Body of pancreas (tissue), 4 donors: ENCODE data around the gene ASTN2. TPM values are rescaled to one million over a fixed set of nuclear protein-coding genes. Genes with fewer than 3 reads are reported as not detected.

Experiments used
- ATAC-seq: fragments of 150-250 bp; one replicate; pipeline ENCODE4 v1.9.1; 2016
- DNase-seq, 4 donors: peaks; one replicate each; pipeline ENCODE4 v3.0.0-alpha.2; 2019
- H3K27ac ChIP-seq, 4 donors: fragments of 200-600 bp; sonication (generic); 1 replicate in 3 of 4; 2 replicates in 1 of 4; pipeline versions ENCODE4 v1.5.1 to v1.6.1; 2016 to 2019; ENCODE audit warnings: mild to moderate bottlenecking in 1 of 4, mixed read lengths in 1 of 4, moderate library complexity in 1 of 4
- H3K27me3 ChIP-seq, 2 donors: fragments of 200-600 bp; sonication (generic); one replicate each; pipeline ENCODE4 v1.6.0; 2016; ENCODE audit warnings: mild to moderate bottlenecking in 1 of 2
- H3K36me3 ChIP-seq, 2 donors: fragments of 200-600 bp; sonication (generic); replicated peaks in 1 of 2; 2 replicates each; pipeline ENCODE4 v1.5.1; 2016; ENCODE audit warnings: low read depth in 2 of 2; ENCODE audit not compliant: insufficient read depth in 1 of 2
- H3K4me1 ChIP-seq: fragments of 200-600 bp; sonication (generic); one replicate; pipeline ENCODE4 v1.6.0; 2016
- H3K4me3 ChIP-seq, 2 donors: fragments of 200-600 bp; sonication (generic); 1 replicate in 1 of 2; 2 replicates in 1 of 2; pipeline ENCODE4 v1.5.1; 2016 to 2019
- H3K9me3 ChIP-seq, 3 donors: fragments of 200-600 bp; sonication (generic); 1 replicate in 2 of 3; 2 replicates in 1 of 3; pipeline ENCODE4 v1.5.1; 2016
- POLR2A ChIP-seq, 3 donors: fragments of 450-650 bp; IDR thresholded peaks; one replicate each; pipeline ENCODE4 v1.6.1; 2016; ENCODE audit warnings: antibody characterized with exemption in 3 of 3, mild to moderate bottlenecking in 2 of 3
- WGBS, 2 donors: methylation state at CpG; one replicate each; pipeline ENCODE4 v1.1.5; 2017; 5-methylcytosine and 5-hydroxymethylcytosine counted together
- intact Hi-C: fragments of 100-400 bp; cut with DNase I; formaldehyde crosslinking; loops from one replicate; pipeline ENCODE4 v1.15.1; 2023
- total RNA-seq, 2 donors: library from RNA; depleted of rRNA; stranded (reverse); fragments of >200 nt; gene quantifications; one replicate each; pipeline ENCODE4 v1.1.0, GENCODE V29; 2016
- TF ChIP-seq, protein P1 (sequence below), 7 experiments: fragments of 450-650 bp in 4 of 7; fragments of 200-600 bp in 3 of 7; sonication (generic) in 3 of 7; IDR thresholded peaks; one replicate each; pipeline ENCODE4 v1.5.1; 2016 to 2019; ENCODE audit warnings: antibody characterized with exemption in 7 of 7

Gene ASTN2
- total RNA-seq, 2 donors from 2014 or later: 8.2 to 9.6 TPM

GRCh38 chr9:116760636-116761035 lies 654.2 kb downstream of the ASTN2 start:
- Histone ChIP-seq H3K4me3 (no peak overlapping the region), H3K4me1 (no peaks in the 10 kb centered on the region), H3K36me3 (no peaks in the 10 kb centered on the region), H3K27ac (no peak overlapping the region), H3K9me3 (no peaks in the 10 kb centered on the region), H3K27me3 (no peaks in the 10 kb centered on the region)
- intact Hi-C loops: no loop called here
- DNase-seq: no peak
- TF ChIP-seq POLR2A (IDR thresholded peaks at IDR 0.05): no peak
- TF ChIP-seq, protein P1, sequence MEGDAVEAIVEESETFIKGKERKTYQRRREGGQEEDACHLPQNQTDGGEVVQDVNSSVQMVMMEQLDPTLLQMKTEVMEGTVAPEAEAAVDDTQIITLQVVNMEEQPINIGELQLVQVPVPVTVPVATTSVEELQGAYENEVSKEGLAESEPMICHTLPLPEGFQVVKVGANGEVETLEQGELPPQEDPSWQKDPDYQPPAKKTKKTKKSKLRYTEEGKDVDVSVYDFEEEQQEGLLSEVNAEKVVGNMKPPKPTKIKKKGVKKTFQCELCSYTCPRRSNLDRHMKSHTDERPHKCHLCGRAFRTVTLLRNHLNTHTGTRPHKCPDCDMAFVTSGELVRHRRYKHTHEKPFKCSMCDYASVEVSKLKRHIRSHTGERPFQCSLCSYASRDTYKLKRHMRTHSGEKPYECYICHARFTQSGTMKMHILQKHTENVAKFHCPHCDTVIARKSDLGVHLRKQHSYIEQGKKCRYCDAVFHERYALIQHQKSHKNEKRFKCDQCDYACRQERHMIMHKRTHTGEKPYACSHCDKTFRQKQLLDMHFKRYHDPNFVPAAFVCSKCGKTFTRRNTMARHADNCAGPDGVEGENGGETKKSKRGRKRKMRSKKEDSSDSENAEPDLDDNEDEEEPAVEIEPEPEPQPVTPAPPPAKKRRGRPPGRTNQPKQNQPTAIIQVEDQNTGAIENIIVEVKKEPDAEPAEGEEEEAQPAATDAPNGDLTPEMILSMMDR (IDR thresholded peaks at IDR 0.05): no peak
- ATAC-seq: no peak
- WGBS, 2 donors: 47 to 61% methylated on average over 5 of the region's 5 CpGs

DNA sequence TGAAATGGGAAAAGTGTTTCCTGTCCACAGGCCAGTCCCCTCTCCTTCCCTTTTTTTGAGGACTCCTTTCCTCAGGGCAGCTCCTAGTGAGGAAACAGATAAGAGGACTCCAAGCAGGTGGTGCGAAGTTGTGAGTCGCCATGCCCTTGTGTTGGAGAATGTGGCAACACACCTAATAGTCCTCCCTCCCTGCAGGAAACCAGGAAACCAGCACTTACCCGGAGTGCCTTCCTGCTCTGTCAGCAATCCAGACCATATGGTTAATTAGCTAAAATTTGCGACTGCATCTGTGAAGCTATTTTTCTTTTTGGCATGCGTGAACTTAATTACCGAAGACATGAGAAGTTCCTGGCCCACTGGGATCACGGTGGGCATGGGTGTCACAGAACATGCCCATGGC lies 657.8 kb downstream of the ASTN2 start:
- 63 to 83% methylated on average over 7 of the region's 7 CpGs for WGBS, 2 donors
- H3K27ac ChIP-seq: no peak overlapping the region
- no peaks in the 10 kb centered on the region for H3K9me3 ChIP-seq
- no peak for DNase-seq
- H3K4me1 ChIP-seq: no peaks in the 10 kb centered on the region
- TF ChIP-seq, protein P1 (IDR thresholded peaks at IDR 0.05): no peak
- TF ChIP-seq POLR2A (IDR thresholded peaks at IDR 0.05): no peak
- no peaks in the 10 kb centered on the region for H3K27me3 ChIP-seq
- intact Hi-C loops: no loop called here
- H3K4me3 ChIP-seq: no peak overlapping the region
- H3K36me3 ChIP-seq: no peaks in the 10 kb centered on the region
- no peak for ATAC-seq

GRCh38 chr9:116753389-116753788 lies 661.5 kb downstream of the ASTN2 start:
- 38 to 49% methylated on average over 1 of the region's 1 CpG for WGBS, 2 donors

GRCh38 chr9:116750510-116750909 lies 664.3 kb downstream of the ASTN2 start:
- TF ChIP-seq POLR2A (IDR thresholded peaks at IDR 0.05): no peak
- TF ChIP-seq, protein P1 (IDR thresholded peaks at IDR 0.05): no peak
- Histone ChIP-seq H3K4me3 (no peak overlapping the region), H3K4me1 (no peaks in the 10 kb centered on the region), H3K27me3 (no peaks in the 10 kb centered on the region), H3K36me3 (no peaks in the 10 kb centered on the region), H3K9me3 (no peaks in the 10 kb centered on the region), H3K27ac (no peak overlapping the region)
- WGBS, 2 donors: 82 to 85% methylated on average over 2 of the region's 2 CpGs
- ATAC-seq (no peak), DNase-seq (no peak)
- intact Hi-C loops: no loop called here

More at GRCh38 chr9:116753389-116753788, 661.5 kb downstream of the ASTN2 start:
- Histone ChIP-seq H3K36me3 (no peaks in the 10 kb centered on the region), H3K4me1 (no peaks in the 10 kb centered on the region), H3K27me3 (no peaks in the 10 kb centered on the region), H3K27ac (no peak overlapping the region), H3K9me3 (no peaks in the 10 kb centered on the region), H3K4me3 (no peak overlapping the region)
- ATAC-seq (no peak), DNase-seq (no peak)
- no peak for TF ChIP-seq POLR2A (IDR thresholded peaks at IDR 0.05)
- intact Hi-C loops: no loop called here

DNA sequence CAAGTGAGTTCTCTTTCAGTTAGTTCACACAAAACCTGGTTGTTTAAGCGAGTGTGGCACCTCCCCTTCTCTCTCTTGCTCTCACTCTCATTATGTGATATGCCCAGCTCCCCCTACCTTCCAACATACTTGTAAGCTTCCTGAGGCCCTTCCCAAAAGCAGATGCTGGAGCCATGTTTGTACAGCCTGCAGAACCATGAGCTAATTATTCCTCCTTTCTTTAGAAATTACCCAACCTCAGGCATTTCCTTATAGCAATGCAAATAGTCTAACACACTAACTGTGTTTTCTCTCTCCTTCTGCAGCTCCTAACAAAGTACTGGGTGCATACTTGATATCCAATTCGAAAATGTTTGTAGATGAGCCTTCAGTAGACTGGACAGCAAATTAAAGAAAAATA lies 665.1 kb downstream of the ASTN2 start:
- intact Hi-C loops: no loop called here
- no peaks in the 10 kb centered on the region for H3K36me3 ChIP-seq
- WGBS, 2 donors: 67 to 81% methylated on average over 2 of the region's 2 CpGs
- no peaks in the 10 kb centered on the region for H3K4me1 ChIP-seq
- H3K27ac ChIP-seq: no peak overlapping the region
- H3K4me3 ChIP-seq: no peak overlapping the region
- DNase-seq (no peak), ATAC-seq (no peak)
- TF ChIP-seq POLR2A (IDR thresholded peaks at IDR 0.05): no peak
- TF ChIP-seq, protein P1 (IDR thresholded peaks at IDR 0.05): no peak
- no peaks in the 10 kb centered on the region for H3K27me3 ChIP-seq
- no peaks in the 10 kb centered on the region for H3K9me3 ChIP-seq
